ENCODE results near the gene LRP11. TPM values are rescaled to one million over a fixed set of nuclear protein-coding genes. Genes with fewer than 3 reads are reported as not detected.

LRP11 gene
- total and polyA plus RNA-seq, 9 of the 15 experiments (the other 6 are each of a cell fraction or from before 2014, with no cell fraction given): 0.51 to 3.5 (median 2.4) TPM

GRCh38 chr6:149887343-149887742, 23.2 kb upstream of the LRP11 start:
- no peak overlapping the region for H3K4me2 ChIP-seq (ENCODE audit: insufficient read depth, low read length)
- ChIA-PET CTCF (ENCODE audit: low intra/inter-chr PET ratio) (no interaction called here), POLR2A (interaction anchor here (1.7 kb wide), 1 partner anchor 12 kb away, joined by 6 read pairs; no protein-coding TSS in a partner anchor)
- no peaks in the 10 kb centered on the region for H3K9me1 ChIP-seq (ENCODE audit: control insufficient read depth, insufficient read depth, low read length)
- no peak overlapping the region for H2AFZ ChIP-seq (ENCODE audit: low read depth, low read length)
- intact Hi-C loops (cut with micrococcal nuclease): no loop called here
- 0% methylated on average over 3 of the region's 3 CpGs for WGBS (ENCODE audit: insufficient coverage, low coverage, missing lambda C conversion rate)
- no peaks in the 10 kb centered on the region for H3K9me3 ChIP-seq (replicated peaks; ENCODE audit: control insufficient read depth, insufficient read depth, low read depth, low read length)
- H3K36me3 ChIP-seq (ENCODE audit: control insufficient read depth, insufficient read depth, low read length): no peaks in the 10 kb centered on the region
- H3K79me2 ChIP-seq (ENCODE audit: control insufficient read depth, insufficient read depth, low read length): no peaks in the 10 kb centered on the region
- H3K4me3 ChIP-seq: no peak overlapping the region
- no peaks in the 10 kb centered on the region for H3K4me1 ChIP-seq (replicated peaks in 1 of 2; ENCODE audit: control insufficient read depth in 2 of 2, insufficient read depth in 2 of 2, low read length in 2 of 2)
- no peak for DNase-seq (ENCODE audit: extremely low read depth in 1 of 4, low spot score in 3 of 4)
- in situ Hi-C loops (cut with MboI): no loop called here
- no peak for ATAC-seq
- BruUV-seq (replicated peaks): no TSS peak
- no peaks in the 10 kb centered on the region for H4K20me1 ChIP-seq (replicated peaks; ENCODE audit: control insufficient read depth, insufficient read depth, low read length)
- no peak overlapping the region for H3K27ac ChIP-seq (ENCODE audit: extremely low read depth, low read depth, low read length)
- peaks cover 47 to 55% of the 10 kb centered on the region in 2 experiments; a peak in 4 of 5 replicates for H3K27me3 ChIP-seq (ENCODE audit: control insufficient read depth in 2 of 2, insufficient read depth in 2 of 2, low read length in 2 of 2)
- no peak for FAIRE-seq
- H3K9ac ChIP-seq (ENCODE audit: insufficient read depth in 1 of 2, low read depth in 2 of 2, low read length in 2 of 2): no peak overlapping the region
- no peak for TF ChIP-seq TRIM25 (IDR thresholded peaks at IDR 0.05; ENCODE audit: borderline replicate concordance)
- TF ChIP-seq XRCC5 (IDR thresholded peaks at IDR 0.05; ENCODE audit: low read depth, low read length): no peak
- no peak for TF ChIP-seq ZBTB33 (CRISPR knock-in tag; IDR thresholded peaks at IDR 0.05)
- no peak for TF ChIP-seq NFE2 (IDR thresholded peaks at IDR 0.05; ENCODE audit: low read depth)
- TF ChIP-seq PHF20 (IDR thresholded peaks at IDR 0.05; ENCODE audit: partially characterized antibody): no peak
- TF ChIP-seq ZNF584 (CRISPR knock-in tag; IDR thresholded peaks at IDR 0.05; ENCODE audit: low read depth): no peak
- TF ChIP-seq KLF10 (CRISPR knock-in tag; IDR thresholded peaks at IDR 0.05): no peak
- TF ChIP-seq ZNF592 (IDR thresholded peaks at IDR 0.05): no peak
- no peak for TF ChIP-seq CBFA2T2 (conservative IDR thresholded peaks at IDR 0.05)
- no peak for TF ChIP-seq HDGF (IDR thresholded peaks at IDR 0.05)
- TF ChIP-seq AFF4 (CRISPR knock-in tag; IDR thresholded peaks at IDR 0.05): no peak
